Activated T-cell treated with anti-CD3 and anti-CD28 coated beads, Interleukin-2, amount 50 U/mL, for 72 hours (primary cell): ENCODE results near the gene PCGF3. TPM values are rescaled to one million over a fixed set of nuclear protein-coding genes. Genes with fewer than 3 reads are reported as not detected.
"Not testable (repeated sequence)": the region's sequence is repeated elsewhere in the genome, so short reads cannot be mapped to it uniquely, and the experiment has no call there.

ENCODE experiments used
- ATAC-seq, 2 donors: fragments of 150-1000 bp; cut with Tn5 transposase; replicated peaks in 1 of 2; 2 replicates each; pipeline ENCODE4 v1.10.0; 2021; ENCODE audit warnings: moderate library complexity in 2 of 2, mild to moderate bottlenecking in 1 of 2
- DNase-seq, 2 donors: peaks; one replicate each; pipeline ENCODE4 v3.0.0; 2021 to 2022; ENCODE audit warnings: mixed read lengths in 1 of 2
- H3K27ac Mint-ChIP-seq: one replicate; pipeline ENCODE4 v1.8.0; 2022; ENCODE audit warnings: mild to moderate bottlenecking, moderate library complexity, mixed read lengths
- H3K27me3 Mint-ChIP-seq: one replicate; pipeline ENCODE4 v1.8.0; 2022; ENCODE audit warnings: low read depth, mixed read lengths
- H3K36me3 Mint-ChIP-seq, 2 donors: one replicate each; pipeline ENCODE4 v1.8.0; 2022; ENCODE audit warnings: mixed read lengths in 2 of 2, mild to moderate bottlenecking in 1 of 2; ENCODE audit not compliant: insufficient read depth in 2 of 2
- H3K4me1 Mint-ChIP-seq: one replicate; pipeline ENCODE4 v1.8.0; 2022; ENCODE audit warnings: low read depth, mixed read lengths
- H3K4me3 Mint-ChIP-seq, 2 donors: one replicate each; pipeline ENCODE4 v1.8.0; 2022; ENCODE audit warnings: mild to moderate bottlenecking in 2 of 2, mixed read lengths in 2 of 2, moderate library complexity in 2 of 2
- H3K9me3 Mint-ChIP-seq, 2 donors: one replicate each; pipeline ENCODE4 v1.8.0; 2022; ENCODE audit warnings: mixed read lengths in 2 of 2
- total RNA-seq, 2 donors: library from RNA; stranded (reverse); gene quantifications; one replicate each; pipeline ENCODE4 v1.2.3, GENCODE V29; 2022

The PCGF3 gene
- total RNA-seq, 2 donors from 2014 or later, result 31.5 to 35.5 TPM

GRCh38 chr4:689723-690122 lies 15.9 kb upstream of the PCGF3 start:
- H3K36me3 Mint-ChIP-seq, result no peaks in the 10 kb centered on the region
- no peak for DNase-seq
- H3K27me3 Mint-ChIP-seq, result peaks cover 11% of the 10 kb centered on the region
- no peak overlapping the region for H3K4me3 Mint-ChIP-seq
- no peak for ATAC-seq
- no peaks in the 10 kb centered on the region for H3K9me3 Mint-ChIP-seq
- H3K4me1 Mint-ChIP-seq, result no peaks in the 10 kb centered on the region
- no peak overlapping the region for H3K27ac Mint-ChIP-seq

- Mint-ChIP-seq H3K27me3 (peaks cover 6% of the 10 kb centered on the region), H3K9me3 (no peaks in the 10 kb centered on the region), H3K36me3 (no peaks in the 10 kb centered on the region), H3K27ac (no peak overlapping the region), H3K4me3 (no peak overlapping the region), H3K4me1 (no peaks in the 10 kb centered on the region)
- ATAC-seq, result no peak
- DNase-seq, result no peak
Observed at GRCh38 chr4:692771-693554, 12.7 kb upstream of the PCGF3 start.

- not testable (repeated sequence) for H3K27ac Mint-ChIP-seq, H3K4me3 Mint-ChIP-seq, H3K36me3 Mint-ChIP-seq, H3K9me3 Mint-ChIP-seq, ATAC-seq, H3K27me3 Mint-ChIP-seq, H3K4me1 Mint-ChIP-seq, DNase-seq
Observed at GRCh38 chr4:694341-694940, 11.2 kb upstream of the PCGF3 start.

GRCh38 chr4:699816-700580 lies 5.6 kb upstream of the PCGF3 start:
- H3K27ac Mint-ChIP-seq, result no peak overlapping the region
- no peak for DNase-seq
- H3K4me3 Mint-ChIP-seq, result peak overlapping the region in 1 of 2 donors; percentile 58
- H3K9me3 Mint-ChIP-seq, result no peaks in the 10 kb centered on the region
- H3K36me3 Mint-ChIP-seq, result no peaks in the 10 kb centered on the region
- ATAC-seq, result no peak
- peaks cover 11% of the 10 kb centered on the region for H3K4me1 Mint-ChIP-seq
- no peaks in the 10 kb centered on the region for H3K27me3 Mint-ChIP-seq

GRCh38 chr4:700587-701264 lies 4.9 kb upstream of the PCGF3 start:
- no peak overlapping the region for H3K27ac Mint-ChIP-seq

GRCh38 chr4:702618-703048 lies 3.0 kb upstream of the PCGF3 start:
- H3K4me1 Mint-ChIP-seq, result peaks cover 16% of the 10 kb centered on the region
- ATAC-seq, result no peak
- no peak overlapping the region for H3K4me3 Mint-ChIP-seq
- no peak for DNase-seq
- no peaks in the 10 kb centered on the region for H3K27me3 Mint-ChIP-seq
- no peaks in the 10 kb centered on the region for H3K9me3 Mint-ChIP-seq
- no peak overlapping the region for H3K27ac Mint-ChIP-seq
- no peaks in the 10 kb centered on the region for H3K36me3 Mint-ChIP-seq

More at GRCh38 chr4:700587-701264, 4.9 kb upstream of the PCGF3 start:
- DNase-seq (no peak), ATAC-seq (no peak)
- Mint-ChIP-seq H3K9me3 (no peaks in the 10 kb centered on the region), H3K27me3 (no peaks in the 10 kb centered on the region), H3K4me1 (peaks cover 16% of the 10 kb centered on the region), H3K36me3 (no peaks in the 10 kb centered on the region), H3K4me3 (peak overlapping the region in 1 of 2 donors; percentile 31)

GRCh38 chr4:703336-704197 lies 2.1 kb upstream of the PCGF3 start:
- no peak overlapping the region for H3K4me3 Mint-ChIP-seq
- no peak overlapping the region for H3K27ac Mint-ChIP-seq
- peaks cover 16% of the 10 kb centered on the region for H3K4me1 Mint-ChIP-seq
- no peaks in the 10 kb centered on the region for H3K9me3 Mint-ChIP-seq
- H3K27me3 Mint-ChIP-seq, result no peaks in the 10 kb centered on the region
- H3K36me3 Mint-ChIP-seq, result no peaks in the 10 kb centered on the region
- DNase-seq (no peak), ATAC-seq (no peak)

GRCh38 chr4:704198-704891 lies 1.3 kb upstream of the PCGF3 start:
- H3K27ac Mint-ChIP-seq, result no peak overlapping the region
- peak overlapping the region; percentile 80 to 92 for H3K4me3 Mint-ChIP-seq
- peaks cover 16% of the 10 kb centered on the region for H3K4me1 Mint-ChIP-seq
- no peak for ATAC-seq
- H3K27me3 Mint-ChIP-seq, result no peaks in the 10 kb centered on the region
- no peaks in the 10 kb centered on the region for H3K36me3 Mint-ChIP-seq
- H3K9me3 Mint-ChIP-seq, result no peaks in the 10 kb centered on the region
- no peak for DNase-seq

- Mint-ChIP-seq H3K27ac (no peak overlapping the region), H3K9me3 (no peaks in the 10 kb centered on the region), H3K4me3 (peak overlapping the region; percentile 80 to 92), H3K4me1 (peaks cover 17% of the 10 kb centered on the region), H3K27me3 (no peaks in the 10 kb centered on the region), H3K36me3 (no peaks in the 10 kb centered on the region)
- DNase-seq (no peak), ATAC-seq (no peak)
Observed at GRCh38 chr4:704971-705277, 708 bp upstream of the PCGF3 start.

GRCh38 chr4:706083-706633 lies 526 bp downstream of the PCGF3 start:
- not testable (repeated sequence) for H3K9me3 Mint-ChIP-seq, H3K36me3 Mint-ChIP-seq, H3K27ac Mint-ChIP-seq, H3K27me3 Mint-ChIP-seq, DNase-seq, ATAC-seq
- H3K4me1 Mint-ChIP-seq, result peaks cover 21% of the 10 kb centered on the region
- peak overlapping the region; percentile 34 to 92 for H3K4me3 Mint-ChIP-seq

GRCh38 chr4:706834-707598 lies 1.4 kb downstream of the PCGF3 start:
- peak overlapping the region; percentile 19 to 50 for H3K4me3 Mint-ChIP-seq
- no peaks in the 10 kb centered on the region for H3K9me3 Mint-ChIP-seq
- ATAC-seq (no peak), DNase-seq (no peak)
- no peak overlapping the region for H3K27ac Mint-ChIP-seq
- H3K36me3 Mint-ChIP-seq, result no peaks in the 10 kb centered on the region
- no peaks in the 10 kb centered on the region for H3K27me3 Mint-ChIP-seq
- H3K4me1 Mint-ChIP-seq, result peaks cover 21% of the 10 kb centered on the region
